22Rv1 (cell line): ENCODE results near the gene ADIRF.

Source experiments
- ZFX ChIP-seq: fragments of 450-650 bp; IDR thresholded peaks from 2 replicates; pipeline ENCODE4 v1.6.1; 2017; ENCODE audit warnings: antibody characterized with exemption, borderline replicate concordance
- TF ChIP-seq, protein P1 (sequence below): fragments of 450-650 bp; IDR thresholded peaks from 2 replicates; pipeline ENCODE4 v1.5.1; 2017; ENCODE audit warnings: mild to moderate bottlenecking

DNA sequence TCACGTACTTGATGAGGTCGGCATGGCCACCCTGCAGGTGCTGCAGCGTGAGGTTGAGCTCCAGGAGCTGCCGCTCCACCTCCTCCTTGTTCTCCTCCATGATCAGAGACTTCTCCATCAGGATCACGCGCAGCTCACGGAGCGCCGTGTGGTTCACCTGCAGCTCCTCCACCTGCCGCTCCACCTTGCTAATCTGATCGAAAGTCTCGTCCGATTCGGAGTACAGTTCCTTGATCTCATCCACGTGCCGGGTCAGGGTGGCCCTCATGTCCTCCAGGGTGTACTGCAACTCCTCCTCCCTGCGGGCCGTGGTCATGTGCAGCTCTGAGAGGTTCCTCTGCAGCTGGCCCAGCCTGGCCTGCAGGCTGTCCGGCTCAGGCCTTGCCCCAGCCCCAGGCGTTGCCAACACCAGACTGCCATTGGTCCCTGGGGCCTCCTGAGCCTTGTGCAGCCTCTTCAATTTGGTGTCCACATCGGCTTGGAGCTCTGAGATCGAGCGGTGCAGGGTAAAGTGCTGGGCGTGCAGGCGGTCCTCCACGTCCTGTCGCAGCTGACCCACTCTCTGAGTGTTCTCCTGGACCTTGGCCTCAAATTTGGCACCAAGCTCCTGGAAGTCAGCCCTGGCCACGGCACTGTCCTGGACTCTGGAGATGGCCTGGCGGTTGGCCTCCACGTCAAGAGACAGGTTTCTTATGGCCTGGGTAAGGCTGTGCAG is 24.8 kb upstream of the ADIRF start:
- TF ChIP-seq, protein P1, sequence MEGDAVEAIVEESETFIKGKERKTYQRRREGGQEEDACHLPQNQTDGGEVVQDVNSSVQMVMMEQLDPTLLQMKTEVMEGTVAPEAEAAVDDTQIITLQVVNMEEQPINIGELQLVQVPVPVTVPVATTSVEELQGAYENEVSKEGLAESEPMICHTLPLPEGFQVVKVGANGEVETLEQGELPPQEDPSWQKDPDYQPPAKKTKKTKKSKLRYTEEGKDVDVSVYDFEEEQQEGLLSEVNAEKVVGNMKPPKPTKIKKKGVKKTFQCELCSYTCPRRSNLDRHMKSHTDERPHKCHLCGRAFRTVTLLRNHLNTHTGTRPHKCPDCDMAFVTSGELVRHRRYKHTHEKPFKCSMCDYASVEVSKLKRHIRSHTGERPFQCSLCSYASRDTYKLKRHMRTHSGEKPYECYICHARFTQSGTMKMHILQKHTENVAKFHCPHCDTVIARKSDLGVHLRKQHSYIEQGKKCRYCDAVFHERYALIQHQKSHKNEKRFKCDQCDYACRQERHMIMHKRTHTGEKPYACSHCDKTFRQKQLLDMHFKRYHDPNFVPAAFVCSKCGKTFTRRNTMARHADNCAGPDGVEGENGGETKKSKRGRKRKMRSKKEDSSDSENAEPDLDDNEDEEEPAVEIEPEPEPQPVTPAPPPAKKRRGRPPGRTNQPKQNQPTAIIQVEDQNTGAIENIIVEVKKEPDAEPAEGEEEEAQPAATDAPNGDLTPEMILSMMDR, result no peak
- TF ChIP-seq ZFX, result no peak
